Measurements from ENCODE around the gene LPP. TPM values are rescaled to one million over a fixed set of nuclear protein-coding genes. Genes with fewer than 3 reads are reported as not detected.

Gene LPP
- total RNA-seq, 1 donor from 2014 or later: 1,791 TPM

GRCh38 chr3:188446766-188447165 lies 292.8 kb downstream of the LPP start:
- DNase-seq (ENCODE audit: low spot score in 2 of 2): no peak
- Histone ChIP-seq H3K27me3 (no peaks in the 10 kb centered on the region), H3K4me1 (peaks cover 0 to 8% of the 10 kb centered on the region in 2 donors), H3K36me3 (peaks cover 3 to 7% of the 10 kb centered on the region in 2 donors), H3K9me3 (no peaks in the 10 kb centered on the region), H3K27ac (peak overlapping the region; percentile 6 to 15), H3K4me3 (no peak overlapping the region)
- TF ChIP-seq CTCF (IDR thresholded peaks at IDR 0.05): no peak
- intact Hi-C loops (cut with DNase I): no loop called here

DNA sequence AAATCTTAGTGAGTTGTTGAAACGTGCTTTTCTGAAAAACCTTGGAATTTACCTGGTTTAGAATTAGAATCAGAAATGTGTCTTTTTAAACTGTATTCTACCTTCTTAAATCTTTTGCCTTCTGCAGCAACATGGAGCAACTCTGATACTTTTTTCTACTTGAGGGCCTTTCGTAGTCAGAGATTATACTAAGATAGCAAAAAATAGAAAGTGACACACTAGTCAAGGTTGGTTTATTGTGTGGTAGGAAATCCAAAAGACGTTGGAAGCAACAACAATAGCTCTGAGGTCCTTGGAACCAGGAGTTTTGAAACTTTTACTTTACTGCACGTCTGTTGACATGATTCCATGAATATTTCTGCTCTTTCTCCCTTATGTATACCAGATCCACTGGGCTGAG lies 294.9 kb downstream of the LPP start:
- Histone ChIP-seq H3K27me3 (no peaks in the 10 kb centered on the region), H3K4me3 (no peak overlapping the region), H3K27ac (peak overlapping the region in 1 of 2 donors; percentile 19), H3K4me1 (peaks cover 0 to 8% of the 10 kb centered on the region in 2 donors), H3K36me3 (peaks cover 0 to under 1% of the 10 kb centered on the region in 2 donors), H3K9me3 (no peaks in the 10 kb centered on the region)
- no peak for TF ChIP-seq CTCF (IDR thresholded peaks at IDR 0.05)
- DNase-seq (ENCODE audit: low spot score in 2 of 2): no peak
- intact Hi-C loops (cut with DNase I): no loop called here

DNA sequence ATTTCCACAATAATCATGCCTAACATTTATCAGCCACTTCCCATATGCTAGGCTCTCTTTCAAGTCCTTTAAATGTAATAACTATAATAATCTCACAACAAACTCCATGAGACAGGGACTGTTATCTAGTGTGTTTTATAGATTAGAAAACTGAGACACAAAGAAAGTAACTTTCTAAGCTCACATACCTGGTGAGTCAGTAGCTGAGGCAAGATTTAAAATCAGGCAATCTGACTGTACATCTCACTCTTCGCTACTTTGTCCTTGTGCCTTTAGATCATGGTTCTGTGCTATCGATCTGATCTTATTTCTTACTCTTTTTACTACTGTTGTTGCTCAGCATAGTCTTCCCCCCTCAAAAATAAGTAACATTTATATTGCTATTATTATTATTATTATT lies 295.5 kb downstream of the LPP start:
- no peak overlapping the region for H3K4me3 ChIP-seq
- no peaks in the 10 kb centered on the region for H3K27me3 ChIP-seq
- H3K4me1 ChIP-seq: peaks cover 0 to 8% of the 10 kb centered on the region in 2 donors
- H3K36me3 ChIP-seq: no peaks in the 10 kb centered on the region
- H3K27ac ChIP-seq: no peak overlapping the region
- H3K9me3 ChIP-seq: no peaks in the 10 kb centered on the region
- intact Hi-C loops (cut with DNase I): no loop called here
- no peak for DNase-seq (ENCODE audit: low spot score in 2 of 2)
- no peak for TF ChIP-seq CTCF (IDR thresholded peaks at IDR 0.05)

DNA sequence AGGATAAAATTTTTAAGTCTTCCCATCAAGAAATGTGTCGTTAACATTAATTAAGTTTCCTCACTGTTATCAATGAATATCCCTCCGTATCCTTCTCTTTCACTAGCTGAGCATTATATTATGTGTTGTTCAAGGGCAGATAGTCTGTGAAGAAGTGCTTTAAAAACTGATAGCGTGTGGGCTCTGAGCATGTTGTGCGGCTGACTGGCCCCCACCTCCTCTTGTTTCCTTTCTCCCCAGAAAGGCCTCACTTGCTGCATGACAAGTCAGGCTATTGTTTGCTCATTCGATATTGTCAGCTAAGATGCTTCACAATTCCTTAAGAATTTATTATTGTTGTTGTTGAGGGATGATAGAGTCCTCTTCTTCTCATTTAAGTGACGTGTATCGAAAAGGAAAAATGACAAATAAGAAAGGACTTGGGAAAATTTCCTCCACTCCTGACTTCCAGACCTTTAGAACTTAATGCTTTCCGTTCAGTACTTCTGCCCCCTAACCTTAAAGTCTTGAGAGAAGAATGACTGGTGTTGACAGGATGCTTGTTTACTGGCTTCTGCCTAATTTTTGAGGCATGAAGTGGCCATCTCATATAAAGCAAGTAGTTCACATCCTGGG lies 298.3 kb downstream of the LPP start:
- Histone ChIP-seq H3K4me3 (no peak overlapping the region), H3K36me3 (no peaks in the 10 kb centered on the region), H3K9me3 (no peaks in the 10 kb centered on the region), H3K4me1 (peaks cover 0 to 9% of the 10 kb centered on the region in 2 donors), H3K27ac (no peak overlapping the region), H3K27me3 (no peaks in the 10 kb centered on the region)
- intact Hi-C loops (cut with DNase I): no loop called here
- no peak for TF ChIP-seq CTCF (IDR thresholded peaks at IDR 0.05)
- DNase-seq (ENCODE audit: low spot score in 2 of 2): no peak

DNA sequence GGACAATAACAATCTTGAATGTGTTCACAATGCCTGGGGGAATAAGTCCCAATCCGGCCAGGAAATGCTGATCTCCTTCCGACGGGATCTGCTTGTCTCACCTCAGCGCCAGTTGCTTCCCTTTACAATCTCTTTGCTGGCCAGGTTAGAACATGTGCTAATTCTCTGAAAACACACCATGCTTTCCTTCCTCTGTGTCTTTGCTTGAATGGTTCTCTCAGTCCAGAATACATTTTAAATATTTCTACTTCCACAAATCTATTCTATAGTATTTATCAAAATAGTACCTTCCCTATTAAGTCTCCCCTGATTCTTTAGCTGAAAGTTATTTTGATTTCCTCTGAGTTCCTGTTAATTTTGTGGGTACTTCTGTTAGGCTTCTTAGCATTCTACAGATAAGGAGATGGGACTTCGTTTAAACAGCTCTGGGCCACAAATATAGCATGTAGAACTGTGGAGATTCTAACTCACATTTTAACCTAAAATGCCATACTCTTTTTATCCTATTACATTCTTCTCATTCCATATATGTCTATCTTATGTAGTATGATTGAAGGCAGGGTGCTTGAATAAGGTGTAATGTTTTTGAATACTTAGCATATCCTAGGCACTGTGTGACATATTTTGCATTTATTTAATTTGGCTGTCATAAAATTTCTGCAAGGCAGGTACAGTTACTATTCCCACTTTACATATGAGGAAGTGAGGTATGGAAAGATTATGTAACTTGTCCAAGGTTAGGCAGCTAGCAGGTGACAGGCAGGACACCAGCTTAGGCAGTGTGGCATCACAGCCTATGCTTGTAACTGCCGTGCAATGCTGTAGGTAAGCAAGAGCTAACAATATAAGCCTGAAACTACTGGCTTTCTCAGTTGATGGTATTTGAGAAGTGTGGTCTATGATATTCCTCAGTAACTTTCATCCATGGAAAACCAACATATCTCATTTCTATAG lies 299.8 kb downstream of the LPP start:
- no peak for TF ChIP-seq CTCF (IDR thresholded peaks at IDR 0.05)
- Histone ChIP-seq H3K9me3 (no peaks in the 10 kb centered on the region), H3K27ac (no peak overlapping the region), H3K27me3 (no peaks in the 10 kb centered on the region), H3K4me1 (peaks cover 0 to 13% of the 10 kb centered on the region in 2 donors), H3K4me3 (no peak overlapping the region), H3K36me3 (no peaks in the 10 kb centered on the region)
- intact Hi-C loops (cut with DNase I): no loop called here
- no peak for DNase-seq (ENCODE audit: low spot score in 2 of 2)
